Measurements from ENCODE around the gene GAS6.

- no peak for TF ChIP-seq CTCF (IDR thresholded peaks at IDR 0.05; ENCODE audit: low read depth, low read length)
- TF ChIP-seq EZH2phosphoT487 (IDR thresholded peaks at IDR 0.05; ENCODE audit: low read depth), result no peak
Observed at GRCh38 chr13:113770937-113771336, 92.9 kb downstream of the GAS6 start.

Data from OCI-LY3 (cell line).